Measurements from ENCODE around the gene RAB43.

RAB43 gene

DNA sequence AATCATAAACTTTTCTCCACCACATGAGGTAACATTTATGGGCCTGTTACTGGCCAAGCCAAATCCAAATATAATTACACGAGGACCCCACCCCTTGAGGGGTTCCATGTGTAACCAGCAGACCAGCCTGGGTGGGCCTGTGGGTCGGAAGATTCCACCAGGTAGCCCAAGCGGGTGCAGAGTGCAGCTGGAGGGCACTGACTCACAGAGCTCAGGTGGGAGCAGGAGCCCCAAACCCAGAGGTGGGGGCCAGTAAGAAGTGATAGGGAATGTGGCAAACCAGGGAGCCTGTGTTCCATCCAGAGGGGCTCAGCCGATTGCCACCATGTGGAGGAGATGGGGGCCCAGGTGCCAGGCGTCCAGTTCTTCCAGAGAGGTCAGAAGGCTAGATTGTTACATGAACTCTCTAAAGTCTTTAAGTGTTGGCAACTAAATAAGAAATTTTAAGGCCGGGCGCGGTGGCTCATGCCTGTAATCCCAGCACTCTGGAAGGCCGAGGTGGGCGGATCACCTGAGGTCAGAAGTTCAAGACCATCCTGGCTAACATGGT is 58.4 kb downstream of the RAB43 start:
- no peaks in the 10 kb centered on the region for H3K4me1 ChIP-seq (ENCODE audit: control insufficient read depth, insufficient read depth, low read length)
- H3K4me3 ChIP-seq (ENCODE audit: low read depth, low read length), result no peak overlapping the region
- no peak overlapping the region for H3K9ac ChIP-seq (ENCODE audit: low read depth, low read length)
- no peaks in the 10 kb centered on the region for H3K27me3 ChIP-seq (ENCODE audit: control insufficient read depth, insufficient read depth, low read length)
- no peaks in the 10 kb centered on the region for H3K36me3 ChIP-seq (ENCODE audit: control insufficient read depth, insufficient read depth, low read length)
- no peaks in the 10 kb centered on the region for H3K9me3 ChIP-seq (ENCODE audit: control insufficient read depth, insufficient read depth, low read length)

DNA sequence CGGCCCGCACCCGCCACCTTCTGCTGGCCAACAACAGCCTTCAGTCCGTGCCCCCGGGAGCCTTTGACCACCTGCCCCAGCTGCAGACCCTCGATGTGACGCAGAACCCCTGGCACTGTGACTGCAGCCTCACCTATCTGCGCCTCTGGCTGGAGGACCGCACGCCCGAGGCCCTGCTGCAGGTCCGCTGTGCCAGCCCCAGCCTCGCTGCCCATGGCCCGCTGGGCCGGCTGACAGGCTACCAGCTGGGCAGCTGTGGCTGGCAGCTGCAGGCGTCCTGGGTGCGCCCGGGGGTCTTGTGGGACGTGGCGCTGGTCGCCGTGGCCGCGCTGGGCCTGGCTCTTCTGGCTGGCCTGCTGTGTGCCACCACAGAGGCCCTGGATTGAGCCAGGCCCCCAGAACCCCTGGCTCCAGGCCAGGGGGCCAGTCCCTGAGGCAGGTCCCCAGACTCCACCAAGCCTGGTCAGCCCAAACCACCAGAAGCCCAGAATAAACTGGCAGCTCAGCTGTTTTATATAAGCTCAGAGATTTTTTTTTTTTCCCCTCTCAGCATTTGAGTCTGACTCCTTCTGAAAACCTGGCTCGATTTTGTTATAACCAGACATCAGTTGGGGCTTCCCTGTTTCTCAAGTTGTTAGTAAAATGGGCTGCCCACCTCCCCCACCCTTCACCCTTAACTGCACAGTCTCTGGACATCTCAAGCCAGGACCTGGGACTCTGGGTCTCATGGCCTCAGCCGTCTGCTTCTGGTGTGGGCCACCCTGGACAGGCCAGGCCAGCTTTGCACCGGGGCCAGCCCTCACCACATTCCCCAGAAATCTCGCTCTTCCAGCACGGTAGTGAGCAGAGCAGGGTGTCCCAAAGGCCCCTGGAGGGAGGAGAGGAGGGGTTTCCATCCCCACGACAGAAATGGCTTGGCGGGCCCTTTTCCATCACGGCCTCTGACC is 59.4 kb downstream of the RAB43 start:
- Histone ChIP-seq H3K9ac (ENCODE audit: low read depth, low read length) (no peak overlapping the region), H3K36me3 (ENCODE audit: control insufficient read depth, insufficient read depth, low read length) (no peaks in the 10 kb centered on the region), H3K4me3 (ENCODE audit: low read depth, low read length) (no peak overlapping the region), H3K27me3 (ENCODE audit: control insufficient read depth, insufficient read depth, low read length) (no peaks in the 10 kb centered on the region), H3K4me1 (ENCODE audit: control insufficient read depth, insufficient read depth, low read length) (no peaks in the 10 kb centered on the region), H3K9me3 (ENCODE audit: control insufficient read depth, insufficient read depth, low read length) (no peaks in the 10 kb centered on the region)

DNA sequence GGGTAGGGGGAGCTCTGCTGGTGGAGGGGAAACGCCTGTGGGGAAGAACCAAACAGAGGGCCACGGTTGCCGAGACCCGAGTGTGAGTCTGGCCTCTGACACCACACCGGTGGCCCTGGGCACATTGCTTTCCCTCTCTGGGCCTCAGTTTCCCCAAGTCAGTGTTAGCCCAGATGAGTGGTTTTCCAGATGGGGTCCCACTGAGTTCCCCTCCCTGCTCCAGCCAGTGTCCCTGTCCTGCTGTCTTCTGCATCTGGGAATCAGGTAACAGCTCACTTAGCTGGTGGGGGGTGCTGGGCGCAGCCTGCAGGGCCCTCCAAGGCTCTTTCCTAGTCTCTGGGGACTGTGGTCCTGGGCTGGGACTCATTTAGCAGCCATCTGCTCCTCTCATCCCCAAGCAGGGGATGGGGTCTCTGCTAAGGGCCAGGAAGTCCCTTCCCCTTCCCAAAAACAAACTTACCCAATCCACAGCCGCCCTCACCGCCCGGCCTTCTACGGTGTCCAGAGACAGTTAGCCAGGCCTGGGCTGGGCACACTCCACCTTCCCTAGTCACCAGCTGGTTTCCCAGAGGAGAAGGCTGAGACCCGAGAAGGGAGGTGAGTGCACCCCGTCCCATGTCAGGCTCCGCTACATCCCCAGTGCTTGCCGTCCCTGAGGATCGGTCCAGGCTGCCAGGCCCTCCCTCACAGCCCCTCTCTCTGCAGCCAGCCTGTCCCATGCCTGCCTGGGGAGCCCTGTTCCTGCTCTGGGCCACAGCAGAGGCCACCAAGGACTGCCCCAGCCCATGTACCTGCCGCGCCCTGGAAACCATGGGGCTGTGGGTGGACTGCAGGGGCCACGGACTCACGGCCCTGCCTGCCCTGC is 60.3 kb downstream of the RAB43 start:
- H3K4me3 ChIP-seq (ENCODE audit: low read depth, low read length), result no peak overlapping the region
- H3K36me3 ChIP-seq (ENCODE audit: control insufficient read depth, insufficient read depth, low read length), result no peaks in the 10 kb centered on the region
- H3K27me3 ChIP-seq (ENCODE audit: control insufficient read depth, insufficient read depth, low read length), result no peaks in the 10 kb centered on the region
- H3K9ac ChIP-seq (ENCODE audit: low read depth, low read length), result no peak overlapping the region
- no peaks in the 10 kb centered on the region for H3K9me3 ChIP-seq (ENCODE audit: control insufficient read depth, insufficient read depth, low read length)
- H3K4me1 ChIP-seq (ENCODE audit: control insufficient read depth, insufficient read depth, low read length), result no peaks in the 10 kb centered on the region

DNA sequence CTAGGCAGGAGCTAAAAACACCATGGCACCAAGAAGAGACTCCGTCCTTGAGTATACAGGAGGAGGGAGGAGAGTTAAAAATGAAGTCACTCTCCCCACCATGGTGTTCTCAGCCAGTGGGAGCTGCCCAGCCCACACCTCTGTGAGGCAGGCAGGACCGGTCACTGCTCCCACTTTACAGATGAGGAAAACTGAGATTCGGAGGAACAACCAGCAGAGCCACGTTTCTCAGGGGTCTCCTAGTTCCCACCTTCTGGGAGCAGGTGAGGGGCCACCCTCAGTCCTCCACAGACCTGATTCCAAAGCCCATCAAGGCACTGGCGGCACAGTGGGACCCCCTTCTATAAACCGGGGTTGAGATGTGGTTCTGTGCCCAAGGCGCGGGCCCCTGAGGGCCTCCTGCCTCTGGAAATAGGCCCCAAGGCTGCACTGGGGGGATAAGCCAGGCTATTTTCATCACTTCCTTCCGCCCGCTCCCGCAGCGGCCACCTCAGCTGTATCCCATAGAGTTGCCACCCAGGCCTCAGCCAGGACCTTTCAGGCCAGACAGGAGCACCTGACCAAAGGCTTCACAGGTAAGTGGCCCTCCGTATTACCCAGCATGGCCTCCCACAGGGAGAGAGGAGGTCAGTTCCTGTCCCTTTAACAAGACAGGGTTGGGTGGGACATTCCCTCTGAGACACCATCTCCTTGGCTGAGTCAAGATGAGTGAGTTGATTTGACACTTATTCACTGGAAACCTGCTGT is 61.2 kb downstream of the RAB43 start, which contains the start of gene GP9:
Gene GP9, plus strand, starts transcription at position 504 of the 747 bp plus-strand sequence. CDS start 961 bp downstream, outside the sequence.
- Histone ChIP-seq H3K9me3 (ENCODE audit: control insufficient read depth, insufficient read depth, low read length) (no peaks in the 10 kb centered on the region), H3K4me1 (ENCODE audit: control insufficient read depth, insufficient read depth, low read length) (no peaks in the 10 kb centered on the region), H3K36me3 (ENCODE audit: control insufficient read depth, insufficient read depth, low read length) (no peaks in the 10 kb centered on the region), H3K4me3 (ENCODE audit: low read depth, low read length) (no peak within 1 kb of the TSS), H3K9ac (ENCODE audit: low read depth, low read length) (no peak within 1 kb of the TSS), H3K27me3 (ENCODE audit: control insufficient read depth, insufficient read depth, low read length) (no peaks in the 10 kb centered on the region)

DNA sequence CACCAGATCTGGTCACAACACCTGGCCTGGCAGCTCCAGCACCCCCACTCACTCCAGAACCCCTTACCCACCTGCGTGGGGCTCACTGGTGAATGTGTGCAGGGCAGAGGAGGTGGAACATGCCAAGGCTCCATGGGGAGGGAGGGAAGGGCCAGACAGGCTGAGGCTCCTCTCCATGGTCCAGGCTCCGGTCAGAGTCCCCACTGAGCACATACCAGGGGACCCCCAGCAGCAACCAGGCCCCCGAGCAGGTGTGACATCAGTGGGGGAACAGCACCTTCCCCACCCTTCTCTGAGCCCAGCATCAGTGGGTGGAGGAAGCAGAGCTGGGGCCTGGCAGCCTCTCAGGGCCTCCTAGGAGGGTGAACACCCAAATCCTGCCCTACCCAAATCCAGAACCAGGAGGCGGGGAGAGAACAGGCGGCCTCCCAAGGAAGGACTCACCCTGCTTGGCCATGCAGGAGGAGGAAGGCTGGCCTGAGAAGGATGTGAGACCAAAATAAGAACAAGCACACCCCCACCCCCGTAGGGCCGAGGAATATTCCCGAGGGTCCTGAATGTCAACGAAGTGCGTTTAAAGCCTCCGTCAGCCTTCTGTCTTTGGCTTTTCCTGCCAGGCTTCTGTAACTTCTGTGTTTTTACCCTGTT is 62.2 kb downstream of the RAB43 start:
- Histone ChIP-seq H3K9me3 (ENCODE audit: control insufficient read depth, insufficient read depth, low read length) (no peaks in the 10 kb centered on the region), H3K4me1 (ENCODE audit: control insufficient read depth, insufficient read depth, low read length) (no peaks in the 10 kb centered on the region), H3K9ac (ENCODE audit: low read depth, low read length) (no peak overlapping the region), H3K27me3 (ENCODE audit: control insufficient read depth, insufficient read depth, low read length) (no peaks in the 10 kb centered on the region), H3K36me3 (ENCODE audit: control insufficient read depth, insufficient read depth, low read length) (no peaks in the 10 kb centered on the region), H3K4me3 (ENCODE audit: low read depth, low read length) (no peak overlapping the region)

DNA sequence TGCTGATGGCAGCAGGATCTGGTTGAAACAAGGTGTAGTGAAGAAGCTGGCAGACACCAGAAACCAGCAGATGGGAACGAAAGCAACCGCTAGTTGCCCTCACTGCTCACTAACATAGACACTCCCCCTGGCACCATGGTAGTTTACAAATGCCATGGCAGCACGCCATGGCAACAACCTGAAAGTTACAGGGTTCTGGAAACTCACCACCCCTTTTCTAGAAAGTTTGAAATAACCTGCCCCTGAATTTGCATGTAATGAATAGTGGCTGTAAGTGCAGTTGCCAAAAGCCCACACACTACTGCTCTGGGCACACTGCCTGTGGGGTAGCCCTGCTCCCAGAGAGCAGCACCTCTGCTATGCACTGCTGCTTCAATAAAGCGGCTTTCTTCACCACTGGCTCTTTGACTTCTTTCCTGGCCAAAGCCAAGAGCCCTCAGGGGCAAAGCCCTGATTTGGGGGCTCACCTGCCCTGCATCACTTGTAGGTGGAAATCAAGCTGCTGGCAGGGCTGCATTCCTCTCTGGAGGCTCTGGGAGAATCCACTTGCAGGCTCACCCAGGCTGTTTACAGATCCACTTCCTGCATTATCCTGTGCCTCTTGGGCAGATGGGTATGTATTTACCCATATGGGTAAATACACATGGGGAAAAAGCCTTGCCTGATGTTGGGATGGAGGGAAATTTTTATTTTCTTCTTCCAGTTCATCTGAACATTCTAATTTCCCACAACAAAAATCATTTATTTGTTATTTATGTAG is 63.0 kb downstream of the RAB43 start:
- Histone ChIP-seq H3K4me1 (ENCODE audit: control insufficient read depth, insufficient read depth, low read length) (no peaks in the 10 kb centered on the region), H3K36me3 (ENCODE audit: control insufficient read depth, insufficient read depth, low read length) (no peaks in the 10 kb centered on the region), H3K9me3 (ENCODE audit: control insufficient read depth, insufficient read depth, low read length) (no peaks in the 10 kb centered on the region), H3K9ac (ENCODE audit: low read depth, low read length) (no peak overlapping the region), H3K4me3 (ENCODE audit: low read depth, low read length) (no peak overlapping the region), H3K27me3 (ENCODE audit: control insufficient read depth, insufficient read depth, low read length) (no peaks in the 10 kb centered on the region)

DNA sequence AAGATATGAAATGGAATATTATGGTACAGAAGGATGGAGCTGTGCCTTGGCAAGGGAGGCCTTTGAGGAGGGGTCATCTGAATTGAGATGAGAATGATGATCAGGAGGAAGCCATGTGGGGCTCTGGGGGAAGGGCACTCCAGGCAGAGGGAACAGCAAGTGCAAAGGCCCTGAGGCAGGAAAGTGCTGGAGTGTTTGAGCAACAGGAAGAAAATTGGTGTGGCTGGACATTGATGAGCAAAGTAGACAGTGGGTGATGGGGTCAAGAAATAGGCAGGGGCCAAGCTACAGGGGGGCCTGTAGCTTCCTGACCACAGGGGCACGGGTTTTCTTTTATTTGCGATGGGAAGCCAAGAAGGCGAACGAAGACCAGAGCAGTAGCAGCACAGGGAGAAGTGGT is 64.4 kb downstream of the RAB43 start:
- H3K9ac ChIP-seq (ENCODE audit: low read depth, low read length), result no peak overlapping the region
- H3K9me3 ChIP-seq (ENCODE audit: control insufficient read depth, insufficient read depth, low read length), result no peaks in the 10 kb centered on the region
- no peaks in the 10 kb centered on the region for H3K4me1 ChIP-seq (ENCODE audit: control insufficient read depth, insufficient read depth, low read length)
- H3K36me3 ChIP-seq (ENCODE audit: control insufficient read depth, insufficient read depth, low read length), result no peaks in the 10 kb centered on the region
- no peak overlapping the region for H3K4me3 ChIP-seq (ENCODE audit: low read depth, low read length)
- H3K27me3 ChIP-seq (ENCODE audit: control insufficient read depth, insufficient read depth, low read length), result no peaks in the 10 kb centered on the region

DNA sequence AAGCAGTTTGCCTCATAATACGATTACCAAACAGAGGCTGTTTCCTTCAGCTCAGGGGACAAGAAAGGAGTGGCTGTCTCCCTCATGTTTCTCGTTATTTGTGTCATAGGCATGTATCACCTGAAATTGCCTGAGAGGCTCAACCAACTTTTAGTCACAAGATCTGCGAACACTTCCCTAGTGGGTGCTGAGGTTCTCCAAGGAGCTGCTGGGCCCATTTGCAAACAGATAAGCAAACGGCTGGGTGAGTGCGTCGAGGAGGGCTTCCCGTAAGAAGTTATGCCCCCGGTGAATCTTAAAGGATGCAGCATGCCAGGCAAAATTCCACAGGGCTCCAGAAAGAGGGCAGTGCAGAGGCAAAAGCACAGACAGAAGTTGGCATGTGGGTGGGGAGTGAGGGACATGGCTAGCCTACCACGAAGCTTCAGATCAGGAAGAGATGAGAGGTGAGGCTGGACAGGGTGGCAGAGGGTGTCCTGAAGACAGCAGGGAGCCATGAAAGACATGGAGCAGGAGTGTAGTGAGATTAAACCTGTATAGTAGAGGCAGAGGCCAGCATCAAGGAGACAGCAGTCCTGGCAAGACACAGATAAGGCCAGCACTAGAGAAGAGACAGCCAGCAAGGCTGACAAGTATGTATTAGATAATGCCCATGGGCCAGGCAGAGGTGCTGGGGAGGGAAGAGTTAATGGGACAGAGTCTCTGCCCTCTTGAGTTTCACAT is 65.0 kb downstream of the RAB43 start:
- no peaks in the 10 kb centered on the region for H3K9me3 ChIP-seq (ENCODE audit: control insufficient read depth, insufficient read depth, low read length)
- no peaks in the 10 kb centered on the region for H3K27me3 ChIP-seq (ENCODE audit: control insufficient read depth, insufficient read depth, low read length)
- H3K4me1 ChIP-seq (ENCODE audit: control insufficient read depth, insufficient read depth, low read length), result no peaks in the 10 kb centered on the region
- no peaks in the 10 kb centered on the region for H3K36me3 ChIP-seq (ENCODE audit: control insufficient read depth, insufficient read depth, low read length)
- no peak overlapping the region for H3K4me3 ChIP-seq (ENCODE audit: low read depth, low read length)
- no peak overlapping the region for H3K9ac ChIP-seq (ENCODE audit: low read depth, low read length)

DNA sequence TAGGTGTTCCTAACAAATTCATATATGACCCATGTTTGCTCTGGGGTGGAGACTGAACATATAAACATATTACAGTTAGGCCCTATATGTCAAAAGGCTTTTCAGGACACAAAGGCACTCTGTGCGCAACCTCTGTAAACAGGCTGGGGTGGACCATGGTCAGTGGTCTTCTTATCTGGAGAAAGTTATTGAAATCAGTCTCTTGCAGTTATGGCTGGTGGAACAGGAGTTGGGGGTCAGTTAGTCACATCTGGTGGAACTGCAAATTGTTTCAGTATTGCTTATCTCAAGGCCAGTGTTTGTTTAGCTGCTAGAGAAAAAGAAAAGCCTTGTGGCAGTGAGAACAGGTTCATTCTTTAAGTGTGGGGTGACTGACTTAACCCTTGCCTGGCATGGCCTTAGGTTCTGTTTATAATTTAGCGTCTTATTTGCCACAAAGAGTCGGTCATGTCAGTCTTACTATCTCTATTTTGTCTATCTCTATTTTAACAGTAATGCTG is 66.9 kb downstream of the RAB43 start:
- H3K4me1 ChIP-seq (ENCODE audit: control insufficient read depth, insufficient read depth, low read length), result no peaks in the 10 kb centered on the region
- no peaks in the 10 kb centered on the region for H3K27me3 ChIP-seq (ENCODE audit: control insufficient read depth, insufficient read depth, low read length)
- H3K4me3 ChIP-seq (ENCODE audit: low read depth, low read length), result no peak overlapping the region
- no peak overlapping the region for H3K9ac ChIP-seq (ENCODE audit: low read depth, low read length)
- no peaks in the 10 kb centered on the region for H3K36me3 ChIP-seq (ENCODE audit: control insufficient read depth, insufficient read depth, low read length)
- H3K9me3 ChIP-seq (ENCODE audit: control insufficient read depth, insufficient read depth, low read length), result no peaks in the 10 kb centered on the region

DNA sequence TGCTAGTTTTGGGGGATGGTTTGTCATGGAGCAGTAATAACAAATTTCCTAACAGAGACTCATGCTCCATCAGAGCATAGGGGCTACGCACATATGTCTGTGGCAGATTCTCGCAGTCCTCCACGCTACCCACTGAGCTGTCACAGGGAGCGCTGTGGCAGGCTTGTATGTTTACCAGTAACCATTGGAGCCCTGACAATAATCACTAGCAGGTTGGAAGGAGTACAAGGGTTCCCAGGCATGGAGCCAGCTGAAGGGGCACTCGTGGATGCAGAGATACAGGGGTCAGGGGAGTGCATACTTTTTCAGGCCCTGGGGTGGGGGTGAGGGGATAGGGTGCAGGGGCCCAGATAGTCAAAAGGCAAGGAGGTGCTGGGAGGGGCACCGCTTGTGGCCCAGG is 68.9 kb downstream of the RAB43 start:
- no peak overlapping the region for H3K4me3 ChIP-seq (ENCODE audit: low read depth, low read length)
- no peak overlapping the region for H3K9ac ChIP-seq (ENCODE audit: low read depth, low read length)
- H3K36me3 ChIP-seq (ENCODE audit: control insufficient read depth, insufficient read depth, low read length), result no peaks in the 10 kb centered on the region
- H3K9me3 ChIP-seq (ENCODE audit: control insufficient read depth, insufficient read depth, low read length), result no peaks in the 10 kb centered on the region
- no peaks in the 10 kb centered on the region for H3K4me1 ChIP-seq (ENCODE audit: control insufficient read depth, insufficient read depth, low read length)
- no peaks in the 10 kb centered on the region for H3K27me3 ChIP-seq (ENCODE audit: control insufficient read depth, insufficient read depth, low read length)
